B cell (primary cell): ENCODE measurements around the gene ZMYND10. TPM values are rescaled to one million over a fixed set of nuclear protein-coding genes. Genes with fewer than 3 reads are reported as not detected.

ENCODE experiments used
- ATAC-seq: fragments of 200-7000 bp; cut with Tn5 transposase; one replicate; pipeline ENCODE4 v1.10.0; 2021; ENCODE audit warnings: low read depth, mild to moderate bottlenecking, moderate number of reproducible peaks, moderate library complexity
- CTCF ChIA-PET: fragments of 350-600 bp; sonication (Branson Sonifier 250); formaldehyde crosslinking; loops from one replicate; lab custom pipeline; 2021; ENCODE audit warnings: antibody characterized with exemption, inconsistent platforms; lab: Charles Lee
- POLR2A ChIA-PET: fragments of 350-600 bp; sonication (Branson Sonifier 250); formaldehyde crosslinking; loops from one replicate; lab custom pipeline; 2021; ENCODE audit warnings: antibody characterized with exemption; lab: Charles Lee
- DNase-seq: peaks from one replicate; pipeline ENCODE4 v3.0.0; 2013
- H2AFZ ChIP-seq: 2 replicates; pipeline ENCODE4 v1.6.1; 2012; ENCODE audit warnings: mild to moderate bottlenecking, low read depth, low read length; ENCODE audit not compliant: insufficient read depth, poor library complexity, severe bottlenecking
- H3K27ac ChIP-seq, 2 donors: 1 replicate in 1 of 2; 2 replicates in 1 of 2; pipeline ENCODE4 v1.5.1; 2012 to 2013; ENCODE audit warnings: low read length in 2 of 2, mild to moderate bottlenecking in 2 of 2, moderate library complexity in 1 of 2
- H3K27me3 ChIP-seq, 4 experiments: fragments of 200-600 bp in 1 of 4; sonication (generic) in 1 of 4; replicated peaks in 1 of 4; 1 replicate in 2 of 4; 2 replicates in 2 of 4; pipeline versions ENCODE4 v1.6.1 to v1.7.0; 2013 to 2016; ENCODE audit warnings: low read length in 3 of 4, mild to moderate bottlenecking in 2 of 4, mixed read lengths in 1 of 4, moderate library complexity in 1 of 4; ENCODE audit not compliant: insufficient read depth in 4 of 4, control insufficient read depth in 3 of 4; ENCODE audit errors: control extremely low read depth in 1 of 4
- H3K36me3 ChIP-seq, 2 experiments: replicated peaks in 1 of 2; 1 replicate in 1 of 2; 2 replicates in 1 of 2; pipeline versions ENCODE4 v1.6.1 to v1.7.1; 2013; ENCODE audit warnings: low read length in 1 of 2; ENCODE audit not compliant: insufficient read depth in 2 of 2, control insufficient read depth in 1 of 2; ENCODE audit errors: control extremely low read depth in 1 of 2, extremely low read depth in 1 of 2
- H3K4me1 ChIP-seq, 2 donors: fragments of 200-600 bp in 1 of 2; sonication (generic) in 1 of 2; 1 replicate in 1 of 2; 2 replicates in 1 of 2; pipeline versions ENCODE4 v1.5.1 to v1.6.1; 2013 to 2017; ENCODE audit warnings: low read length in 2 of 2; ENCODE audit not compliant: control insufficient read depth in 2 of 2, insufficient read depth in 2 of 2
- H3K4me2 ChIP-seq: replicated peaks from 2 replicates; pipeline ENCODE3; 2012; ENCODE audit warnings: mild to moderate bottlenecking, low read depth, low read length; ENCODE audit not compliant: poor library complexity, severe bottlenecking
- H3K4me3 ChIP-seq, 5 experiments: fragments of 200-600 bp in 1 of 5; sonication (generic) in 1 of 5; 1 replicate in 3 of 5; 2 replicates in 2 of 5; pipeline versions ENCODE4 v1.5.1 to v1.7.0; 2011 to 2016; ENCODE audit warnings: low read length in 4 of 5, mild to moderate bottlenecking in 4 of 5, low read depth in 2 of 5, control low read depth in 1 of 5, moderate library complexity in 1 of 5; ENCODE audit not compliant: insufficient read depth in 1 of 5; ENCODE audit errors: control extremely low read depth in 1 of 5, extremely low read depth in 1 of 5
- H3K79me2 ChIP-seq: fragments of 200-600 bp; sonication (generic); one replicate; pipeline ENCODE4 v1.6.0; 2016; ENCODE audit warnings: low read length; ENCODE audit not compliant: control insufficient read depth, insufficient read depth
- H3K9ac ChIP-seq: fragments of 200-600 bp; sonication (generic); 2 replicates; pipeline ENCODE4 v1.6.1; 2017; ENCODE audit warnings: mild to moderate bottlenecking, low read length, moderate library complexity
- H3K9me3 ChIP-seq, 3 donors: one replicate each; pipeline versions ENCODE4 v1.6.1 to v1.7.1; 2013; ENCODE audit warnings: low read length in 2 of 3; ENCODE audit not compliant: control insufficient read depth in 2 of 3, insufficient read depth in 1 of 3; ENCODE audit errors: control extremely low read depth in 1 of 3
- H4K20me1 ChIP-seq: 2 replicates; pipeline ENCODE4 v1.6.0; 2012; ENCODE audit warnings: mild to moderate bottlenecking, low read length; ENCODE audit not compliant: insufficient read depth, control insufficient read depth, poor library complexity, severe bottlenecking
- H3K27ac Mint-ChIP-seq: one replicate; pipeline ENCODE4 v1.8.0; 2021; ENCODE audit warnings: mixed read lengths
- H3K27me3 Mint-ChIP-seq: one replicate; pipeline ENCODE4 v1.8.0; 2021; ENCODE audit warnings: mixed read lengths
- H3K4me1 Mint-ChIP-seq: one replicate; pipeline ENCODE4 v1.8.0; 2021; ENCODE audit warnings: mixed read lengths
- H3K4me3 Mint-ChIP-seq: one replicate; pipeline ENCODE4 v1.8.0; 2021; ENCODE audit warnings: mixed read lengths
- H3K9me3 Mint-ChIP-seq: one replicate; pipeline ENCODE4 v1.8.0; 2022; ENCODE audit warnings: mixed read lengths; ENCODE audit not compliant: insufficient read depth
- CTCF ChIP-seq: fragments of 200-600 bp; IDR thresholded peaks from one replicate; pipeline ENCODE4 v1.8.0; 2022; ENCODE audit warnings: antibody characterized with exemption, mild to moderate bottlenecking
- EZH2 ChIP-seq: IDR thresholded peaks from 2 replicates; pipeline ENCODE4 v1.6.1; 2012; ENCODE audit warnings: borderline replicate concordance, low read depth, mild to moderate bottlenecking, moderate library complexity, low read length; ENCODE audit not compliant: insufficient read depth, poor library complexity, severe bottlenecking
- WGBS: methylation state at CpG from one replicate; pipeline ENCODE4 v1.1.5; 2013; ENCODE audit warnings: missing lambda C conversion rate; ENCODE audit not compliant: insufficient coverage; 5-methylcytosine and 5-hydroxymethylcytosine counted together
- intact Hi-C: fragments of 100-400 bp; cut with micrococcal nuclease; formaldehyde crosslinking; loops from one replicate; pipeline ENCODE4 v1.10.0; 2022
- polyA plus RNA-seq: library from polyadenylated mRNA; depleted of rRNA; stranded (reverse); fragments of >200 nt; gene quantifications from 2 replicates; pipeline ENCODE4 v1.2.3, GENCODE V29; 2012
- total RNA-seq, 2 donors: library from RNA; stranded (reverse); fragments of 120-200 nt in 1 of 2; gene quantifications; 1 replicate in 1 of 2; 2 replicates in 1 of 2; pipeline versions ENCODE4 v1.2.3 to v1.2.4, GENCODE V29; 2013 to 2022

The ZMYND10 gene
- total and polyA plus RNA-seq, 2 donors (not counting 1 experiment from before 2014, with no cell fraction given) = 1.8 to 2.4 TPM

- H3K4me3 Mint-ChIP-seq = peak within 1 kb of the TSS; percentile 92
- H3K9ac ChIP-seq = peak within 1 kb of the TSS; percentile 95
- H3K4me1 Mint-ChIP-seq = peaks cover 17% of the 10 kb centered on the region
- H3K4me1 ChIP-seq = peaks cover 11 to 17% of the 10 kb centered on the region in 2 donors
- TF ChIP-seq CTCF (no peak), EZH2 (no peak)
- peak; percentile 97 for DNase-seq
- peak within 1 kb of the TSS; percentile 96 for H3K27ac Mint-ChIP-seq
- H3K79me2 ChIP-seq = peaks cover 18% of the 10 kb centered on the region
- no peaks in the 10 kb centered on the region for H3K9me3 ChIP-seq
- H3K9me3 Mint-ChIP-seq = no peaks in the 10 kb centered on the region
- H3K4me3 ChIP-seq = peak within 1 kb of the TSS; percentile 56 to 94 (median 81)
- H4K20me1 ChIP-seq = no peaks in the 10 kb centered on the region
- POLR2A ChIA-PET = interaction anchor here (0.6 to 2.3 kb wide), 10 partner anchors 11 to 175 kb away, joined by 3 to 15 read pairs (median 3); partner anchors contain the start of genes RASSF1, TUSC2 and ZMYND10
- peak within 1 kb of the TSS; percentile 57 to 85 for H3K27ac ChIP-seq
- peaks cover 0 to 32% of the 10 kb centered on the region in 2 experiments for H3K36me3 ChIP-seq
- H2AFZ ChIP-seq = peak within 1 kb of the TSS; percentile 93
- H3K27me3 Mint-ChIP-seq = no peaks in the 10 kb centered on the region
- ATAC-seq = peak; percentile 99
- 3% methylated on average over 67 of the region's 67 CpGs for WGBS
- H3K4me2 ChIP-seq = peak within 1 kb of the TSS; percentile 100
- CTCF ChIA-PET = interaction anchor here (0.8 to 2.0 kb wide), 13 partner anchors 17 to 98 kb away, joined by 3 to 9 read pairs (median 4); partner anchors contain the start of gene RASSF1
- no peaks in the 10 kb centered on the region for H3K27me3 ChIP-seq
- intact Hi-C loops = loop anchor here (1.0 to 10.0 kb wide), 7 partner anchors 29 to 1092 kb away; partner anchors contain the start of genes MANF and TMEM115
Measured at GRCh38 chr3:50292159-50293078, 53.1 kb downstream of the ZMYND10 start, which contains the start of gene IFRD2. Gene IFRD2 (minus strand): TSS chr3:50292429. CDS start chr3:50292274, 155 bp downstream.

Other genes with a start within 250 kb of the ZMYND10 start
- 0.27 TPM in 1 of 2 replicates, not detected in the other for gene SEMA3F, start 190.4 kb downstream of the ZMYND10 start, total RNA-seq
- gene SEMA3F, start 190.4 kb downstream of the ZMYND10 start, polyA plus RNA-seq = 0.26 TPM in 1 of 2 replicates, not detected in the other
- gene GNAT1, start 154.1 kb downstream of the ZMYND10 start, total RNA-seq = not detected in 2 replicates
- not detected in 2 replicates for gene GNAT1, start 154.1 kb downstream of the ZMYND10 start, polyA plus RNA-seq
- gene SLC38A3, start 140.5 kb downstream of the ZMYND10 start, total RNA-seq = not detected in 2 replicates
- gene SLC38A3, start 140.5 kb downstream of the ZMYND10 start, polyA plus RNA-seq = 0.17 TPM in 1 of 2 replicates, not detected in the other
- 295 and 302 TPM in 2 replicates for gene GNAI2, start 109.5 kb downstream of the ZMYND10 start, total RNA-seq
- gene GNAI2, start 109.5 kb downstream of the ZMYND10 start, polyA plus RNA-seq = 384 and 491 TPM in 2 replicates
- 0.34 and 0.51 TPM in 2 replicates for gene SEMA3B, start 76.6 kb downstream of the ZMYND10 start, total RNA-seq
- gene SEMA3B, start 76.6 kb downstream of the ZMYND10 start, polyA plus RNA-seq = 0.52 and 1.2 TPM in 2 replicates
- gene LSMEM2, start 66.6 kb downstream of the ZMYND10 start, total RNA-seq = not detected in 2 replicates
- not detected in 2 replicates for gene LSMEM2, start 66.6 kb downstream of the ZMYND10 start, polyA plus RNA-seq
- gene IFRD2, start 53.3 kb downstream of the ZMYND10 start, total RNA-seq = 55.8 and 63.4 TPM in 2 replicates
- 71.0 and 80.1 TPM in 2 replicates for gene IFRD2, start 53.3 kb downstream of the ZMYND10 start, polyA plus RNA-seq
- 1.9 and 3.7 TPM in 2 replicates for gene HYAL3, start 46.3 kb downstream of the ZMYND10 start, total RNA-seq
- gene HYAL3, start 46.3 kb downstream of the ZMYND10 start, polyA plus RNA-seq = 4.2 and 6.3 TPM in 2 replicates
- 33.8 and 37.8 TPM in 2 replicates for gene NAA80, start 46.3 kb downstream of the ZMYND10 start, total RNA-seq
- 42.3 and 49.0 TPM in 2 replicates for gene NAA80, start 46.3 kb downstream of the ZMYND10 start, polyA plus RNA-seq
- 0.19 and 0.30 TPM in 2 replicates for gene HYAL1, start 42.2 kb downstream of the ZMYND10 start, total RNA-seq
- gene HYAL1, start 42.2 kb downstream of the ZMYND10 start, polyA plus RNA-seq = 0.12 TPM in 1 of 2 replicates, not detected in the other
- 2.8 and 4.2 TPM in 2 replicates for gene HYAL2, start 23.0 kb downstream of the ZMYND10 start, total RNA-seq
- gene HYAL2, start 23.0 kb downstream of the ZMYND10 start, polyA plus RNA-seq = 2.5 and 5.1 TPM in 2 replicates
- 25.5 and 28.2 TPM in 2 replicates for gene TUSC2, start 17.5 kb downstream of the ZMYND10 start, total RNA-seq
- 24.0 and 29.3 TPM in 2 replicates for gene TUSC2, start 17.5 kb downstream of the ZMYND10 start, polyA plus RNA-seq
- 121 and 124 TPM in 2 replicates for gene RASSF1, start 4.9 kb downstream of the ZMYND10 start, total RNA-seq
- gene RASSF1, start 4.9 kb downstream of the ZMYND10 start, polyA plus RNA-seq = 223 and 310 TPM in 2 replicates
- gene NPRL2, start 5.0 kb upstream of the ZMYND10 start, total RNA-seq = 29.6 and 31.3 TPM in 2 replicates
- gene NPRL2, start 5.0 kb upstream of the ZMYND10 start, polyA plus RNA-seq = 64.6 and 64.9 TPM in 2 replicates
- gene CYB561D2, start 5.1 kb upstream of the ZMYND10 start, total RNA-seq = 36.1 and 39.5 TPM in 2 replicates
- 58.6 and 78.9 TPM in 2 replicates for gene CYB561D2, start 5.1 kb upstream of the ZMYND10 start, polyA plus RNA-seq
- gene TMEM115, start 13.8 kb upstream of the ZMYND10 start, total RNA-seq = 26.2 and 27.2 TPM in 2 replicates
- 10.6 and 19.8 TPM in 2 replicates for gene TMEM115, start 13.8 kb upstream of the ZMYND10 start, polyA plus RNA-seq
- gene CACNA2D2, start 157.9 kb upstream of the ZMYND10 start, total RNA-seq = 0.85 and 1.2 TPM in 2 replicates
- 0.66 and 0.69 TPM in 2 replicates for gene CACNA2D2, start 157.9 kb upstream of the ZMYND10 start, polyA plus RNA-seq
- 14.2 and 14.3 TPM in 2 replicates for gene C3orf18, start 222.0 kb upstream of the ZMYND10 start, total RNA-seq
- 12.1 and 15.4 TPM in 2 replicates for gene C3orf18, start 222.0 kb upstream of the ZMYND10 start, polyA plus RNA-seq
- gene HEMK1, start 223.8 kb upstream of the ZMYND10 start, total RNA-seq = 43.0 and 43.5 TPM in 2 replicates
- 24.6 and 34.2 TPM in 2 replicates for gene HEMK1, start 223.8 kb upstream of the ZMYND10 start, polyA plus RNA-seq